HS-5 (cell line): ENCODE measurements around the gene LRRC43.

Experiments
- DNase-seq: peaks from one replicate; pipeline ENCODE4 v3.0.0-alpha.2; 2012; ENCODE audit warnings: low read depth

LRRC43 gene

GRCh38 chr12:122182887-122183587, at the start of gene LRRC43:
Gene LRRC43, plus strand, starts transcription at chr12:122183123. Its CDS starts 22 bp downstream, at chr12:122183145.
- DNase-seq, result no peak

- DNase-seq, result no peak
These were observed 49.6 kb upstream of the LRRC43 start for GRCh38 chr12:122133192-122133950.

GRCh38 chr12:122135437-122136031, 47.4 kb upstream of the LRRC43 start:
- DNase-seq, result no peak

GRCh38 chr12:122137229-122137628, 45.7 kb upstream of the LRRC43 start:
- no peak for DNase-seq

- no peak for DNase-seq
These were observed 45.2 kb upstream of the LRRC43 start for GRCh38 chr12:122137681-122138080.

- no peak for DNase-seq
These were observed 44.7 kb upstream of the LRRC43 start for GRCh38 chr12:122138181-122138580.

GRCh38 chr12:122138616-122139015, 44.3 kb upstream of the LRRC43 start:
- no peak for DNase-seq

- DNase-seq, result no peak
These were observed 43.7 kb upstream of the LRRC43 start for GRCh38 chr12:122139266-122139665.

- DNase-seq, result no peak
These were observed 43.0 kb upstream of the LRRC43 start for GRCh38 chr12:122139941-122140340.

GRCh38 chr12:122140467-122141257, 42.3 kb upstream of the LRRC43 start:
- no peak for DNase-seq

- DNase-seq, result no peak
These were observed 40.8 kb upstream of the LRRC43 start for GRCh38 chr12:122141911-122142725.

GRCh38 chr12:122142857-122143256, 40.1 kb upstream of the LRRC43 start:
- no peak for DNase-seq

GRCh38 chr12:122144885-122145284, 38.0 kb upstream of the LRRC43 start:
- no peak for DNase-seq

- DNase-seq, result no peak
These were observed 37.2 kb upstream of the LRRC43 start for GRCh38 chr12:122145505-122146330.

- no peak for DNase-seq
These were observed 35.2 kb upstream of the LRRC43 start for GRCh38 chr12:122147514-122148290.

- no peak for DNase-seq
These were observed 34.3 kb upstream of the LRRC43 start for GRCh38 chr12:122148657-122149056.

- DNase-seq, result no peak
These were observed 32.7 kb upstream of the LRRC43 start for GRCh38 chr12:122150127-122150681.

GRCh38 chr12:122152754-122153153, 30.2 kb upstream of the LRRC43 start:
- DNase-seq, result no peak

- DNase-seq, result no peak
These were observed 27.2 kb upstream of the LRRC43 start for GRCh38 chr12:122155705-122156104.
